Measurements from ENCODE around the gene DPH1.
A peak's percentile ranks its signal among the peaks of the same experiment; 100 is the strongest.
"Not testable (repeated sequence)": the region's sequence is repeated elsewhere in the genome, so short reads cannot be mapped to it uniquely, and the experiment has no call there.

Gene DPH1

GRCh38 chr17:2008332-2009126 lies 21.4 kb upstream of the DPH1 start:
- no peak for DNase-seq

GRCh38 chr17:2009737-2010136 lies 20.2 kb upstream of the DPH1 start:
- DNase-seq, result no peak

GRCh38 chr17:2011411-2012371 lies 18.3 kb upstream of the DPH1 start:
- peak; percentile 95 for DNase-seq

- DNase-seq, result no peak
Measured at GRCh38 chr17:2012499-2012898, 17.5 kb upstream of the DPH1 start.

- not testable (repeated sequence) for DNase-seq
Measured at GRCh38 chr17:2013220-2013993, 16.5 kb upstream of the DPH1 start.

GRCh38 chr17:2013994-2014317 lies 16.0 kb upstream of the DPH1 start:
- DNase-seq, result no peak

GRCh38 chr17:2015314-2015713 lies 14.6 kb upstream of the DPH1 start:
- no peak for DNase-seq

GRCh38 chr17:2016494-2016893 lies 13.5 kb upstream of the DPH1 start:
- no peak for DNase-seq

- DNase-seq, result no peak
Measured at GRCh38 chr17:2017274-2017941, 12.5 kb upstream of the DPH1 start.

- no peak for DNase-seq
Measured at GRCh38 chr17:2018716-2019510, 11.0 kb upstream of the DPH1 start.

GRCh38 chr17:2019723-2020122 lies 10.2 kb upstream of the DPH1 start:
- no peak for DNase-seq

GRCh38 chr17:2020721-2021120 lies 9.2 kb upstream of the DPH1 start:
- DNase-seq, result no peak

GRCh38 chr17:2022647-2023240 lies 7.2 kb upstream of the DPH1 start:
- DNase-seq, result no peak

- no peak for DNase-seq
Measured at GRCh38 chr17:2023256-2023655, 6.7 kb upstream of the DPH1 start.

- DNase-seq, result peak; percentile 66
Measured at GRCh38 chr17:2023692-2024571, 6.0 kb upstream of the DPH1 start.

- no peak for DNase-seq
Measured at GRCh38 chr17:2024572-2025219, 5.3 kb upstream of the DPH1 start.

GRCh38 chr17:2025220-2025621 lies 4.7 kb upstream of the DPH1 start, which contains the start of gene RTN4RL1:
Gene RTN4RL1 (minus strand): TSS chr17:2025334. CDS start chr17:2024865, 469 bp downstream.
- DNase-seq, result peak; percentile 73

GRCh38 chr17:2025622-2026309 lies 4.2 kb upstream of the DPH1 start:
- peak; percentile 60 for DNase-seq

Data from T1000 (cell line).